HK-2 (cell line): ENCODE measurements around the gene SF3B4.
"Not testable (repeated sequence)": the region's sequence is repeated elsewhere in the genome, so short reads cannot be mapped to it uniquely, and the experiment has no call there.

ENCODE experiments used
- DNase-seq: peaks from one replicate; pipeline ENCODE4 v3.0.0-alpha.2; 2018; ENCODE audit not compliant: unreplicated experiment

SF3B4 gene

GRCh38 chr1:149887456-149888246 is 40.0 kb downstream of the SF3B4 start:
- DNase-seq: peak; percentile 74

GRCh38 chr1:149887196-149887455 is 40.5 kb downstream of the SF3B4 start:
- DNase-seq: not testable (repeated sequence)

- DNase-seq: peak; percentile 86
These were observed 41.0 kb downstream of the SF3B4 start for GRCh38 chr1:149886396-149887195.

GRCh38 chr1:149886121-149886395 is 41.5 kb downstream of the SF3B4 start:
- DNase-seq: not testable (repeated sequence)

- peak; percentile 77 for DNase-seq
These were observed 42.1 kb downstream of the SF3B4 start for GRCh38 chr1:149885339-149886120.

- no peak for DNase-seq
These were observed 42.9 kb downstream of the SF3B4 start for GRCh38 chr1:149884433-149885338.

- no peak for DNase-seq
These were observed 43.9 kb downstream of the SF3B4 start for GRCh38 chr1:149883598-149884247.

- no peak for DNase-seq
These were observed 45.7 kb downstream of the SF3B4 start for GRCh38 chr1:149881876-149882275.

GRCh38 chr1:149879556-149879955 is 48.0 kb downstream of the SF3B4 start:
- DNase-seq: no peak

- no peak for DNase-seq
These were observed 50.2 kb downstream of the SF3B4 start for GRCh38 chr1:149877211-149877946.
